ENCODE results near the gene USP11.
A peak's percentile ranks its signal among the peaks of the same experiment; 100 is the strongest.
"Not testable (repeated sequence)": the region's sequence is repeated elsewhere in the genome, so short reads cannot be mapped to it uniquely, and the experiment has no call there.

The USP11 gene

GRCh38 chrX:47243351-47243750 is 10.5 kb downstream of the USP11 start:
- no peak for DNase-seq

GRCh38 chrX:47244676-47245075 is 11.9 kb downstream of the USP11 start:
- no peak for DNase-seq

GRCh38 chrX:47245156-47245555 is 12.3 kb downstream of the USP11 start:
- no peak for DNase-seq

DNA sequence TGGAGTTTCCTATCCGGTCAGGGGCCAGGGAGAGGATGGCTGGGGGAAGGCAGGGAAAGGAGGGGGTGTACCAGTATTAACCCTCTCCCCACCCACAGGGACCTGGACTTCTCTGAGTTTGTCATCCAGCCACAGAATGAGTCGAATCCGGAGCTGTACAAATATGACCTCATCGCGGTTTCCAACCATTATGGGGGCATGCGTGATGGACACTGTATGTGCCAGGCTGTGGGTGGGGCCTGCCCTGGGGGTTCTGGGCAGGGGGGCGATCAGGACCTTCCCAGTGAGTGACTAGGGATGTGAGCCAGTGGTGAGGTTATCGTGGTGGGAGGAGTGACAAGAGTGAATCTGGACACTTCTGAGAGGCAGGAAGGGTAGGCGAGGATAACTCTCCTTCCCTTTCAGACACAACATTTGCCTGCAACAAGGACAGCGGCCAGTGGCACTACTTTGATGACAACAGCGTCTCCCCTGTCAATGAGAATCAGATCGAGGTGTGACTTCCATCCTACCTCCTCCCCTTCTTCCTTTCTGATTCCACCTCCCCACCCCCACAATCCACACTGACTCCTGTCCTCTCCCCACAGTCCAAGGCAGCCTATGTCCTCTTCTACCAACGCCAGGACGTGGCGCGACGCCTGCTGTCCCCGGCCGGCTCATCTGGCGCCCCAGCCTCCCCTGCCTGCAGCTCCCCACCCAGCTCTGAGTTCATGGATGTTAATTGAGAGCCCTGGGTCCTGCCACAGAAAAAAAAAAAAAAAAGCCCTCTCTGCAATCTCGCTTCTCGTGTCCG is 14.6 kb downstream of the USP11 start:
- DNase-seq: no peak

DNA sequence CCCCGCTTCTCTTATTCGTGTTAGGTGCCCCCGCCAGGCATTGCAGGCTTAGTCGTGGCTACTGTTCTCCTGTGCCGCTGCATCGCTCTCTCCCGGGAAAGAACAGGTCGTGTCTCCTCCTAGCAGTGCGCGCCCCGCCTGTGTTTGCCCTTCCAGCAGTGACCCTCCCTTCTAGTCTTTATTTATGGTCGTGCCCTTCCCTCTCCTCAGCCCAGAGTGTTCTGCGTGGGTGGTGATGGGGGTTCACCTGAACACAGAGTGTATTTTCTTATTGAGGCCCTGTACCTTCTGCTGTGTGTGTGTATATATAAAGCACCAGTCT is 15.2 kb downstream of the USP11 start:
- DNase-seq: no peak

- no peak for DNase-seq
Observed at GRCh38 chrX:47248576-47248975, 15.8 kb downstream of the USP11 start.

GRCh38 chrX:47250017-47250347 is 17.2 kb downstream of the USP11 start:
- DNase-seq: no peak

DNA sequence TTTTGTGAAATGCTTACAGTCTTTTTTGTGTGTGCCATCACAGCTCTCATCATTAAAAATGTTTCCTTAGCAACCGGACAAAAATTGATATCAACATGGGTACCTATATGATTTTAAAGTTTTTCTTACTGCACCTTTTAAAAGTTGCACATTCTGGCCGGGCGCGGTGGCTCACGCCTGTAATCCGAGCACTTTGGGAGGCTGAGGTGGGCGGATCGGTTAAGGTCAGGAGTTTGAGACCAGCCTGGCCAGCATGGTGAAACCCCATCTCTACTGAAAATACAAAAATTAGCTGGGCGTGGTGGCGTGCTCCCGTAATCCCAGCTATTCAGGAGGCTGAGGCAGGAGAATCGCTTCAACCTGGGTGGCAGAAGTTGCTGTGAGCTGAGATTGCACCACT is 24.8 kb downstream of the USP11 start:
- not testable (repeated sequence) for DNase-seq

- no peak for DNase-seq
Observed at GRCh38 chrX:47264483-47265173, 31.8 kb downstream of the USP11 start.

- no peak for DNase-seq
Observed at GRCh38 chrX:47266643-47267042, 33.8 kb downstream of the USP11 start.

DNA sequence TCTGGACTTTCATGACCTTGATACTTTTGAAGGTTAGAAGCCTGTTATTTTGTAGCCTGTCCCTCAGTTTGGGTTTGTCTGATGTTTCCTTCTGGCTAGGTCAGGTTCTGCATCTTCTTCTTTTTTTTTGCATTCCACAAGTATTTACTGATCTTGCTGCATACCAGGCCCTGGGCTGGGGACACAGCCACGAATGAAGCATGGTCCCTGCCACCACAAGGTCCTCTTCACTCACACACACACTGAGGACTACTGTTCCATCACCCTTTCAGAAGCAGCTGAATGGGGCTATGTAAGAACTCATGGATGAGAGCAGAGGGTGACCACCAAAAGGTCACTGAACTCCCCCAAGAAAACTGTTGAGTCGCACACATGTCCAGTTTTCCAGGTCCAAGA is 39.2 kb downstream of the USP11 start:
- no peak for DNase-seq

DNA sequence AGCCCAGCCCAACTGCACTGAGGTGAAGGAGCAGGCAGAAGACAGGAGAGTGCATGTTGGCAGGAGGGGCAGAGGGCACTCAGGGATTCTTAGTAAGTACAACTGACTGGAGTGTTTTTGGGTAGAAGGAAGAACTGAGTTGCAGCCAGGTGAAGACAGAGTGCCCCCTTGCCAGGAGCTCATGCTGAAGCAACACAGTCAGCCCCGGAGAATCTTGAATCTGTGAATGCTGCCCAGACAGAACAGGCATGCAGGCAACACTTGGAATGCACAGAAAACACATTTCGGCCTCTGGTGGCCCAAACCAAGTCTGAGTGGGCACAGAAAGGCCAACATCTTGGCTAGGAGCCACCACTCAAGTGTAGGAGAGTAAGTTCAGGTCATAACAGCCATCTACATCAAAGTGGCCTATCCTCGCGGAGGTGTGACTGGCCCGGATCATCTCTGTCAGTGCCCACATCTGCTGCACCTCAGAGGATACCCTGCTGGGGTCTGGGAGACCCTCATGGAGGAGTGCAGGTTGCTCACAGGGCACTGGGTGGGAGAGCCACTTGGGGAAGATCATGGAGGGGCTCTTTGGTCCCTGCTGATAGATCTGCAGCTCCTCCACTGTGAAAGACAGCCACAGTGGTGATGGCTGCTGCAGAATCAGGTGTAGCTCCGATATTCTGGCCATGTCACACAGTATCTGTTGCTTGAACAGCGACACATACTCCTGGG is 40.4 kb downstream of the USP11 start:
- no peak for DNase-seq

DNA sequence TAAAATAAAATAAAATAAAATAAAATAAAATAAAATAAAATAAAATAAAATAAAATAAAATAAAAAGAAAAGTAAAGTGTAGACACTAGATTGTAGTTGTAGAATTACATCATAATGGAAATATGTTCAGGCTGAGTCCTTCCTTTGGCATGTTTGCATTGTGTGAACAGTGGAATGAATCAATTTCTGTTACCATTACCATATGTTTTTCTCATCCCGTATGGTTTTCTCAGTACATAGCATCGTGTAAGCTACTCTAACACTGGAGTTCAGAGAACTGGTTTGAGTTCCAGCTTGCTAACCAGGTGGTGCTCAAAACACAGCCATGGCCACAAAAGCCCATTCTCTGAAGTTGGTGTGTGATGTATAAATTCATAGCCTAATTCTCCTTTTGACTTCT is 45.9 kb downstream of the USP11 start:
- no peak for DNase-seq

- DNase-seq: peak in 28 of 56 donors; percentile 0 to 54 (median 7)
Observed at GRCh38 chrX:47283015-47283771, 50.4 kb downstream of the USP11 start.

GRCh38 chrX:47284616-47285015 is 51.8 kb downstream of the USP11 start:
- not testable (repeated sequence) for DNase-seq

GRCh38 chrX:47285836-47286320 is 53.1 kb downstream of the USP11 start:
- DNase-seq: no peak

GRCh38 chrX:47293106-47293505 is 60.3 kb downstream of the USP11 start:
- no peak for DNase-seq

DNA sequence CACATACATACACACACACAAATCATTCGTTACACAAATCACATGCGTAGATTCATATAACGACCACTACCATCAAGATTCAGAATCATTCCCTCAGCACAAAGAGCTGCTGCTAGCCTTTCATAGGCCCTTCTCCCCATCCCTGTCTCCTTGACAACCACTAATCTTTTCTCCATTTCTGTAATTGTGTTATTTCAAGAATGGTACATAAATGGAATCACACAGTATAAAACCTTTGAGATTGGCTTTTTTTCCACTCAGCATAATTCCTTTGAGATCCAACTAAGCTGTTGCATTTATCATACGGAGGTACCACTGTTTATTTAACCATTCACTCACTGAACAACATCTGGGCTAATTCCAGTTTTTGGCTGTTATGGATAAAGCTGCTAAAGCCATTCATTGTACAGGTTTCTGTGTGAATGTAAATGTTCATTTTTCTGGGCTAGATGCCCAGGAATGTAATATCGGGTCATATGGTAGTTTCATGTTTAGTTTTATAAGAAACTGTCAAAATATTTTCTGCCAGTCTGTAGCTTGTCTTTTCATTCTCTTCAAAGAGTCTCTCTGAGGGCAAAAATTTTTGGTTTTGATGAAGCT is 64.1 kb downstream of the USP11 start:
- no peak for DNase-seq

GRCh38 chrX:47297874-47298273 is 65.1 kb downstream of the USP11 start:
- DNase-seq: no peak
